IPS DF 4.7 (cell line): ENCODE data around the gene MAEL.

ENCODE experiments used
- DNase-seq: peaks from one replicate; pipeline ENCODE4 v3.0.0-alpha.2; 2013; ENCODE audit warnings: low spot score; ENCODE audit errors: extremely low read depth

MAEL gene

DNA sequence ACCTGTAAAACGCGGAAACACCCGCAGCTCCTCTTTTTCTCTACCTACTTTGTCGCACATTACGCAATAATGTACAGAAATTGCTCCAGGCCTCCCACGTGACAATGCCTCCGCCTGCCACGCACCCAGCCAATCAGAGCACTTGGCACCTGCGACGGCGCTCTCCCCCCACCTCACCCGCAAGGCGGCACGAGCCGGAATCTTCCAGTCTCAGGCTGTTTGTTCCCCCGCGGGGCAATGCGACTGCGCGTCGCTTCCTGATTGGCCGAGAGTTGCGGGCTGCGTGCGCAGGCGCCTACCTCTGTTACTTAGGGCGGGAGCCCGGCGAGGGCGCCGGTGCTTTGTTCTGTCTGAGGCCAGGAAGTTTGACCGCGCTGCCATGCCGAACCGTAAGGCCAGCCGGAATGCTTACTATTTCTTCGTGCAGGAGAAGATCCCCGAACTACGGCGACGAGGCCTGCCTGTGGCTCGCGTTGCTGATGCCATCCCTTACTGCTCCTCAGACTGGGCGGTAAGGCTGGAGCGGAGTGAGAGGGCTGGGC, at the start of gene MAEL:
Gene MAEL, plus strand, starts transcription at position 307 of the 542 bp plus-strand sequence. Its CDS starts 73 bp downstream, at position 380.
- DNase-seq, result no peak

DNA sequence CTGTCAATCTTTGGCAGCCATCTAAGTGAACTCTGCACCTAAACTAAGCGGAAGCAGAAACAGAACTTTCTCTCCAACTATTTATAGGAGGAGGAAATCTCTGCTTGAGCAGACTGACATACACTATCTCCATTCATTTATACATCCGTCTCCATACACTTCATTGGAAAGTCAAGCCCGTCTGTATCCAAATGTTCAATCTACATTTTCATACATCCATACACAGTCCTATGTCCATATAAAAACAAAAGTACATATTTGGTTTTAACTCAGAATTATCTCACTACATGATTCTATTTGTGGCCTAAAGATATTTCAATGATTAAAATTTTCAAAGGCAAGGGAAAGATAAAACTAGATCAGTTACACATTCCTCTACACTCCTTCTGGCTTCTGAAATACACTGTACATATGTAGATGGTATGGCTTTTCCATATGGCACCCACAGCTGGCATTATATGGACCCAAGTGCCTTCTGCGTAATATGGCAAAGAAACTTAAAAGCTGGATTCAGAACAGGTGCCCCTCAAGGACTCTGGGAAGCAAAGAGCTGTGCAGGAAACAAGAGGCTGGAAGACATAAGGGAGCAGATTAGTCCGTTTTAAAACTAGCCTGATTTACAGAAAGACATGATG, 49.2 kb upstream of the MAEL start:
- DNase-seq, result no peak

DNA sequence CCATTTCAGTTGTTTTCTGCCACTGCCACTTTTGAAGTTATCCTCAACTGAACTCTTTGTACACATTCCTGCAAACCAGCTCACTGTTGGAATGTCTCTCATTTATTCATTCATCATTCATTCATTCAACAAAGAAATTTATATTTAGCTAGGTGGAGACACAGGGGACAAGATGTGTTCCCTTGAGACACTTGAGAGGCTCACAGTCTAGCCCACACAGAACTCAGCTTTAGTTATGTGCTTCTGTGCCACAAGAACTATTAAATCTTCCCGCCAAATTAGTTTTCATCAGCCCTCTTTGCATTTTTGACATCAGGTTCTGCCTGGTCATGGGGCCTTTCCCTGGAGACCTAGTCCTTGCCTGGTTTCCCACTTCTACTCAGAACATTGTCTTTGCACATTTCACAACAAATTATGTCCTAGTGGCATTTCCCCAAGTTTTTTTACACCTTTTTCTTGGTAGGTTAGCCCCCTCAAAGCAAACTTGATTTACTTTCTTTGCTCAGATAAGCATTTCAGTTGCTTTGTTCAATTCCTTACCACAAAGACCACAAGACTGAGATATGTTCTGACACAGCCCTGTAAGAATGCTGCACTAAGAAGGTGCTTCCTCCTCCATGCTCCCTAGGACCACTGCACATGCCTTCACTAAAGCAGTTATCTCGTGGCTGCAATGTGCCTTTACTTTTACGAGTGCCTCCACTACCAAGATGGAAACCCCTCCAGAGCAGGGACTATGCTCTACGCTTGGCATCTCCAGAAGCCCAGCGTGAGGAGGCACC, 44.7 kb upstream of the MAEL start:
- DNase-seq, result no peak

- no peak for DNase-seq
These were observed 41.6 kb upstream of the MAEL start for GRCh38 chr1:166947398-166948043.

DNA sequence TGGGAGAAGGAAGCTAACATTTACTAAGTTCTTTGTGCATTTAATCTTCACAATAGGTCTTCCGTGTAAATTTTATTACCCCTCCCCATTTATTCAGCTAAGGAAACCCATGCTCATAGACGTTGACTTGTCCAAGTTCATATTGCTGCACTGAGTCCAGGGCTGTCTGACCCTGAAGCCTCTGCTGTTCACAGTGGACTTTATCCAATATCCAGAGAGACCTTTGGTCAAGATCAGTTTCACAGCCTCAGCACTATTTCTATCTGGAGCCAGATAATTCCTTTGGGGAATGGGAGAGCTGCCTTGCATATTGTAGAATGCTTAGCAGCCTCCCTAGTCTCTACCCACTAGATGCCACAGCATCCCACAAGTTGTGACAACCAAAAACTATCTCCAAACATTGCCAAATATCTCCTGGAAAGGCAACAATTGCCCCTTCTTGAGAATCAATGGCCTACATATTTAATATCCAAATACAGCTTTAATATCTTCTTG, 40.2 kb upstream of the MAEL start:
- no peak for DNase-seq

DNA sequence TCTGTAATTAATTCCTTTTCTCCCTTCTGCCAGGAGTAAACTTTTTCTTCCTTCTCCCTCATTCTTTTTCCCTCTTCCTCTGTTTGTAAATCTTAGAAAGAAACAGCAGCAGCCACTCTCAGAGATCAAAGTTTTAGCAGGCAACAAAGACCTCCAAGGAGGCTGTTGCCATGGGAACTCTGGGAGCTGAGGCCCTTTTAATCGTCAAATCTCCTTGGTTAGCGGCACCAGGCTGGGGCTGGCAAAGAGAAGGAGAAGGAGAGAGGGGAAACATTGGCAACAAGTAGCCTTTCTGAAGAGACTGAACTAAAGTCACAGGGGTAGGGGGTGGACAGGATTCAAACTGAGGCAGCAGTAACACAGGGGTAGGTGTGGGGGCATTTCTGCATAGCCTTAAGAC, 38.9 kb upstream of the MAEL start:
- no peak for DNase-seq

GRCh38 chr1:166951050-166951449, 38.0 kb upstream of the MAEL start:
- no peak for DNase-seq

GRCh38 chr1:166952002-166952746, 36.9 kb upstream of the MAEL start:
- DNase-seq, result no peak

DNA sequence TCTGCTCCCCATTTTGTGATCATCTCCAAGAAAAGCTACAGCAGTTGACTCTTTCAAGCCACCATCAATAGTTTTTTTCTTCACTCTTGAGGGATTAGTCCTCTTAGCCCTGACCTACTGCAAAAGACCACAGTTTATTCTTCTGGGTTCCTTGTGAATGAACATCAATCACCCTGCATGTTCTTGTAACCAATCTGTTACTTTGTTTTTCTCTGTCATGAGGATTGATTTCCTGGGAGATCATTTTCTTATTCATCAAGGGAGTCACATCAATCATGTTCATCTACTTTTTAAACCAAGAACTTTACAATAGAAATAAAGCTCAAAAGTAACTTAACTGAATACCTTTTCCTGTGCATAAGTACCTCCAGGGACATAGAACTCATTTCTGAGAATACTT, 35.6 kb upstream of the MAEL start:
- no peak for DNase-seq

DNA sequence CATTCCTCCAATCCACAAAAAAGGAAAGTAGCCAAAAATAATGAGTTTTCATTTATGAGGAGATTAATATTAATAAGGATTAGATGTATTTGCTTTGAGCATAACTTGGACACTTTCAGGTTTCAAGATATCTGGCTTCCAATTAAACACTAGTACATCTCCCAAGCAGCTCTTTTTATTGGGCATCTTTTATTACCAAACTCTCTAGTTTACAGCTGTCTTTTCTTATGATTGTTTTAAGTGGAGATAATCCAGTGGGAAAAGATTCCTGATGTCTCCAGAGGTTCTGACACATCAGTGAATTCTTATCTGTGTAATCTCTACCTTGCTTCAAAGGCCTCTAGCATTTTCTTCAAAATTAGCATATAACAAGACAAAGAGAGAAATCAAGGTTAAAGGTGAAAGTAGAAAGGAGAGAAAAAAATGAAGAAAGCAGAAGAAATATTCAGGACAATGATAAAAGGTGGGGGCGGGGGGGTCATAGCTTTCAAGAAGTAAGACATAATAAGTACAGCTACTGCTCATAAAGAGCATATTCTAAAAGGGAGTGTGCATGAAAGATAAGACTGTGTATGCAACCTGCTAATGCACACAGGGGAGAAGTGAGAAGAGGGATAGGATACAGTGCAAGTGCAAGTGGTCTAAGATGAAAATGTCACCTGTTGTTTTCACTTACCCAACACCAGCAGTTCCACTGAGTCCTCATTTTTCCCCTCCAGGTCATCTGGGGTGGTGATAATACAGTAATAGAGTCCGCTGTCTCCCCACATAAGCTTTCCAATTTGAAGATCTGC, 32.8 kb upstream of the MAEL start:
- no peak for DNase-seq

GRCh38 chr1:166956872-166957271, 32.2 kb upstream of the MAEL start:
- no peak for DNase-seq

GRCh38 chr1:166960858-166961474, 28.1 kb upstream of the MAEL start:
- DNase-seq, result no peak

- no peak for DNase-seq
These were observed 19.9 kb upstream of the MAEL start for GRCh38 chr1:166969074-166969677.

DNA sequence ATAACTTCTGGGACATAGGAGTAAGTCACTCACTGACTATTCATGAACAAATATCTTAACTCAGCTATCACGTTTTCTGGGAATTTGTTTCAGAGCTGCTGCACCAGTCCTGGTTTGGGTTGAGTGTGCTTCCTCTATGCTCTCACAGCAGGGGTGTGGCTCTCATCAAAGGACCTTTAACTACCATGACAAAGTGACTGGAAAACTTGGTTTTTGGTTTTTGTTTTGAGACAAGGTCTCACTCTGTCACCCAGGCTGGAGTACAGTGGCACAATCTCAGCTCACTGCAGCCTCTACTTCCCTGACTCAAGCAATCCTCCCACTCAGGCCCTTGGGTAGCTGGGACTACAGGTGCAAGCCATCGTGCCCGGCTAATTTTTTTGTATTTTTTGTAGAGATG, 17.8 kb upstream of the MAEL start:
- DNase-seq, result no peak

- DNase-seq, result no peak
These were observed 16.9 kb upstream of the MAEL start for GRCh38 chr1:166972193-166972592.

- no peak for DNase-seq
These were observed 16.3 kb upstream of the MAEL start for GRCh38 chr1:166972826-166973225.

- no peak for DNase-seq
These were observed 14.3 kb upstream of the MAEL start for GRCh38 chr1:166974647-166975345.

- no peak for DNase-seq
These were observed 13.5 kb upstream of the MAEL start, which contains the start of gene ILDR2 for GRCh38 chr1:166975361-166976129. Gene ILDR2 (minus strand): TSS chr1:166975540. CDS start chr1:166975268, 272 bp downstream.
